DND-41 (cell line): ENCODE measurements around the gene SNORC.

Experiments
- CTCF ChIP-seq: IDR thresholded peaks from 2 replicates; pipeline ENCODE4 v1.5.1; 2012; ENCODE audit warnings: borderline replicate concordance, low read length, moderate library complexity, mild to moderate bottlenecking; ENCODE audit not compliant: poor library complexity, severe bottlenecking; ENCODE audit errors: extremely low read depth
- EZH2 ChIP-seq: IDR thresholded peaks from 3 replicates; pipeline ENCODE4 v1.6.1; 2012; ENCODE audit warnings: borderline replicate concordance, low read depth, mild to moderate bottlenecking, moderate library complexity, low read length, inconsistent platforms; ENCODE audit not compliant: severe bottlenecking

GRCh38 chr2:232871835-232872736 is 2.0 kb downstream of the SNORC start:
- TF ChIP-seq CTCF, result no peak
- TF ChIP-seq EZH2, result no peak
